ENCODE measurements around the gene FOS. TPM values are rescaled to one million over a fixed set of nuclear protein-coding genes. Genes with fewer than 3 reads are reported as not detected.

FOS gene
- total and polyA plus RNA-seq, 2 of the 13 experiments (the other 11 are each of a cell fraction or from before 2014, with no cell fraction given), result 15.9 to 24.2 TPM

DNA sequence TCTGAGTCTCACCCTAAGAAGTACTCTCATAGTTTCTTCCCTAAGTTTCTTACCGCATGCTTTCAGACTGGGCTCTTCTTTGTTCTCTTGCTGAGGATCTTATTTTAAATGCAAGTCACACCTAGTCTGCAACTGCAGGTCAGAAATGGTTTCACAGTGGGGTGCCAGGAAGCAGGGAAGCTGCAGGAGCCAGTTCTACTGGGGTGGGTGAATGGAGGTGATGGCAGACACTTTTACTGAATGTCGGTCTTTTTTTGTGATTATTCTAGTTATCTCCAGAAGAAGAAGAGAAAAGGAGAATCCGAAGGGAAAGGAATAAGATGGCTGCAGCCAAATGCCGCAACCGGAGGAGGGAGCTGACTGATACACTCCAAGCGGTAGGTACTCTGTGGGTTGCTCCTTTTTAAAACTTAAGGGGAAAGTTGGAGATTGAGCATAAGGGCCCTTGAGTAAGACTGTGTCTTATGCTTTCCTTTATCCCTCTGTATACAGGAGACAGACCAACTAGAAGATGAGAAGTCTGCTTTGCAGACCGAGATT lies 1.7 kb downstream of the FOS start:
- H2AFZ ChIP-seq (ENCODE audit: low read length), result no peak overlapping the region
- peaks cover 57% of the 10 kb centered on the region for H3K4me1 ChIP-seq (ENCODE audit: insufficient read depth, low read length)
- no peaks in the 10 kb centered on the region for H3K9me3 ChIP-seq (ENCODE audit: low read length)
- WGBS (ENCODE audit: low lambda C conversion rate), result 95% methylated on average over 6 of the region's 7 CpGs
- no peak for DNase-seq (ENCODE audit: low spot score)
- intact Hi-C loops (cut with micrococcal nuclease; ENCODE audit: unreplicated experiment) (no loop called here), in situ Hi-C loops (cut with HindIII; ENCODE audit: extremely low pct_ligation_motif_present, low pct_unique_long_range_greater_than_20kb) (no loop called here)
- TF ChIP-seq, protein P1, sequence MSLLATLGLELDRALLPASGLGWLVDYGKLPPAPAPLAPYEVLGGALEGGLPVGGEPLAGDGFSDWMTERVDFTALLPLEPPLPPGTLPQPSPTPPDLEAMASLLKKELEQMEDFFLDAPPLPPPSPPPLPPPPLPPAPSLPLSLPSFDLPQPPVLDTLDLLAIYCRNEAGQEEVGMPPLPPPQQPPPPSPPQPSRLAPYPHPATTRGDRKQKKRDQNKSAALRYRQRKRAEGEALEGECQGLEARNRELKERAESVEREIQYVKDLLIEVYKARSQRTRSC (CRISPR knock-in tag; IDR thresholded peaks at IDR 0.05; ENCODE audit: low read depth), result no peak
- TF ChIP-seq ADNP (CRISPR knock-in tag; IDR thresholded peaks at IDR 0.05) (no peak), CHCHD3 (CRISPR knock-in tag; IDR thresholded peaks at IDR 0.05) (no peak), POLR2A (IDR thresholded peaks at IDR 0.05; ENCODE audit: insufficient read depth in 1 of 2, low read depth in 2 of 2, low read length in 2 of 2) (peak in 1 of 2 experiments; percentile 45; a peak in 2 of 4 replicates)
- TF ChIP-seq, protein P2, sequence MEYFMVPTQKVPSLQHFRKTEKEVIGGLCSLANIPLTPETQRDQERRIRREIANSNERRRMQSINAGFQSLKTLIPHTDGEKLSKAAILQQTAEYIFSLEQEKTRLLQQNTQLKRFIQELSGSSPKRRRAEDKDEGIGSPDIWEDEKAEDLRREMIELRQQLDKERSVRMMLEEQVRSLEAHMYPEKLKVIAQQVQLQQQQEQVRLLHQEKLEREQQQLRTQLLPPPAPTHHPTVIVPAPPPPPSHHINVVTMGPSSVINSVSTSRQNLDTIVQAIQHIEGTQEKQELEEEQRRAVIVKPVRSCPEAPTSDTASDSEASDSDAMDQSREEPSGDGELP (IDR thresholded peaks at IDR 0.05; ENCODE audit: borderline replicate concordance, low read depth), result no peak
- TF ChIP-seq, protein P3, sequence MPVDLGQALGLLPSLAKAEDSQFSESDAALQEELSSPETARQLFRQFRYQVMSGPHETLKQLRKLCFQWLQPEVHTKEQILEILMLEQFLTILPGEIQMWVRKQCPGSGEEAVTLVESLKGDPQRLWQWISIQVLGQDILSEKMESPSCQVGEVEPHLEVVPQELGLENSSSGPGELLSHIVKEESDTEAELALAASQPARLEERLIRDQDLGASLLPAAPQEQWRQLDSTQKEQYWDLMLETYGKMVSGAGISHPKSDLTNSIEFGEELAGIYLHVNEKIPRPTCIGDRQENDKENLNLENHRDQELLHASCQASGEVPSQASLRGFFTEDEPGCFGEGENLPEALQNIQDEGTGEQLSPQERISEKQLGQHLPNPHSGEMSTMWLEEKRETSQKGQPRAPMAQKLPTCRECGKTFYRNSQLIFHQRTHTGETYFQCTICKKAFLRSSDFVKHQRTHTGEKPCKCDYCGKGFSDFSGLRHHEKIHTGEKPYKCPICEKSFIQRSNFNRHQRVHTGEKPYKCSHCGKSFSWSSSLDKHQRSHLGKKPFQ (CRISPR knock-in tag; IDR thresholded peaks at IDR 0.05; ENCODE audit: insufficient replicate concordance), result no peak
- H3K27ac ChIP-seq (ENCODE audit: extremely low read length, insufficient read depth, low read length), result no peak overlapping the region
- POLR2A ChIA-PET, result no interaction called here
- 0 out of 2 replicates have a peak overlapping the region, but pooled peaks have one; percentile 97 for H3K9ac ChIP-seq (ENCODE audit: insufficient read depth, low read depth, low read length)
- CTCF ChIA-PET (ENCODE audit: low intra/inter-chr PET ratio, low total read pairs), result no interaction called here
- H3K79me2 ChIP-seq (ENCODE audit: insufficient read depth, low read length), result no peaks in the 10 kb centered on the region
- H3K4me2 ChIP-seq (ENCODE audit: low read depth, low read length), result peak overlapping the region; percentile 100; the same call in 1 of the 2 replicates
- FAIRE-seq, result no peak
- no peak for ATAC-seq
- BruUV-seq (replicated peaks), result no TSS peak
- H3K36me3 ChIP-seq (replicated peaks in 1 of 2; ENCODE audit: control insufficient read depth in 1 of 2, insufficient read depth in 2 of 2, low read length in 2 of 2), result peaks cover 3 to 14% of the 10 kb centered on the region in 2 experiments; a peak in 4 of 5 replicates
- H3K27me3 ChIP-seq (ENCODE audit: control insufficient read depth in 1 of 2, insufficient read depth in 2 of 2, low read length in 2 of 2), result peaks cover 1 to 14% of the 10 kb centered on the region in 2 experiments; a peak in 4 of 5 replicates
- peaks cover 11% of the 10 kb centered on the region; the same call in 1 of the 2 replicates for H4K20me1 ChIP-seq (ENCODE audit: insufficient read depth, low read length)
- peak overlapping the region in 2 of 3 experiments; percentile 84 to 96; a peak in 2 of 6 replicates for H3K4me3 ChIP-seq (replicated peaks in 1 of 3; ENCODE audit: insufficient read depth in 1 of 3, low read depth in 2 of 3, low read length in 3 of 3)
